Gastroesophageal sphincter (tissue), 3 donors: ENCODE measurements around the gene MT1M.

ENCODE experiments used
- EP300 ChIP-seq: sonication (generic); formaldehyde crosslinking; IDR thresholded peaks from one replicate; pipeline ENCODE4 v1.6.1; 2017; ENCODE audit warnings: antibody characterized with exemption, mild to moderate bottlenecking
- POLR2A ChIP-seq, 2 donors: fragments of 450-650 bp; IDR thresholded peaks; one replicate each; pipeline ENCODE4 v1.6.1; 2017; ENCODE audit warnings: antibody characterized with exemption in 2 of 2, mild to moderate bottlenecking in 2 of 2, moderate library complexity in 1 of 2
- TF ChIP-seq, protein P1 (sequence below), 4 experiments: fragments of 200-600 bp in 2 of 4; fragments of 450-650 bp in 2 of 4; sonication (generic) in 1 of 4; IDR thresholded peaks; one replicate each; pipeline ENCODE4 v1.5.1; 2017 to 2019; ENCODE audit warnings: antibody characterized with exemption in 4 of 4, mild to moderate bottlenecking in 2 of 4, moderate library complexity in 2 of 4

DNA sequence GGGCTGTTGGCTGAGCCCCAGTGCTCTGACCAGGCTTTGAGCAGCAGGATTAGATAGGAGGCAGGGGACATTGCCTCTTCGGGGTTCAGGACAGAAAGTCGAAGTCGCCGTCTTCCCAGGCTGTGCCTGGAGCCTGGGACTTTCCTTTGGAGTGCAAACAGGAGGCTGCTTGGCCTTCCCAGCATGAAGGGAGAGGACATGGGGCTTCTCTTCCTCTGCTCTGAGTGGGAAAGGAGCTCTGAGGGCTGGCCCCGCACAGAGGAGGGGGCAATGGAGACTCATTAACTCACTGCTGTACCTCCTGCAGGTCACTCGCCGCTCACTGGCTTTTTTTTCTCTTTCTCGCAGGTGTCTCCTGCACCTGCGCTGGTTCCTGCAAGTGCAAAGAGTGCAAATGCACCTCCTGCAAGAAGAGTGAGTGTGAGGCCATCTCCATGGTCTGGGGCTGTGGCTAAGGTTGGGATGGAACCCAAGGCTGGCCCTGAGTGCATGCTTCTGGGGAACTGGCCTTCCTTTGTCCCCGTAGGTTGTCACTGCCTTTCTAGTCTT is 25.9 kb downstream of the MT1M start:
- TF ChIP-seq POLR2A (IDR thresholded peaks at IDR 0.05): no peak
- TF ChIP-seq, protein P1, sequence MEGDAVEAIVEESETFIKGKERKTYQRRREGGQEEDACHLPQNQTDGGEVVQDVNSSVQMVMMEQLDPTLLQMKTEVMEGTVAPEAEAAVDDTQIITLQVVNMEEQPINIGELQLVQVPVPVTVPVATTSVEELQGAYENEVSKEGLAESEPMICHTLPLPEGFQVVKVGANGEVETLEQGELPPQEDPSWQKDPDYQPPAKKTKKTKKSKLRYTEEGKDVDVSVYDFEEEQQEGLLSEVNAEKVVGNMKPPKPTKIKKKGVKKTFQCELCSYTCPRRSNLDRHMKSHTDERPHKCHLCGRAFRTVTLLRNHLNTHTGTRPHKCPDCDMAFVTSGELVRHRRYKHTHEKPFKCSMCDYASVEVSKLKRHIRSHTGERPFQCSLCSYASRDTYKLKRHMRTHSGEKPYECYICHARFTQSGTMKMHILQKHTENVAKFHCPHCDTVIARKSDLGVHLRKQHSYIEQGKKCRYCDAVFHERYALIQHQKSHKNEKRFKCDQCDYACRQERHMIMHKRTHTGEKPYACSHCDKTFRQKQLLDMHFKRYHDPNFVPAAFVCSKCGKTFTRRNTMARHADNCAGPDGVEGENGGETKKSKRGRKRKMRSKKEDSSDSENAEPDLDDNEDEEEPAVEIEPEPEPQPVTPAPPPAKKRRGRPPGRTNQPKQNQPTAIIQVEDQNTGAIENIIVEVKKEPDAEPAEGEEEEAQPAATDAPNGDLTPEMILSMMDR (IDR thresholded peaks at IDR 0.05): no peak
- no peak for TF ChIP-seq EP300
